Measurements from ENCODE around the gene GEMIN2.

GRCh38 chr14:39083127-39083526 lies 31.0 kb upstream of the GEMIN2 start:
- TF ChIP-seq, protein P1, sequence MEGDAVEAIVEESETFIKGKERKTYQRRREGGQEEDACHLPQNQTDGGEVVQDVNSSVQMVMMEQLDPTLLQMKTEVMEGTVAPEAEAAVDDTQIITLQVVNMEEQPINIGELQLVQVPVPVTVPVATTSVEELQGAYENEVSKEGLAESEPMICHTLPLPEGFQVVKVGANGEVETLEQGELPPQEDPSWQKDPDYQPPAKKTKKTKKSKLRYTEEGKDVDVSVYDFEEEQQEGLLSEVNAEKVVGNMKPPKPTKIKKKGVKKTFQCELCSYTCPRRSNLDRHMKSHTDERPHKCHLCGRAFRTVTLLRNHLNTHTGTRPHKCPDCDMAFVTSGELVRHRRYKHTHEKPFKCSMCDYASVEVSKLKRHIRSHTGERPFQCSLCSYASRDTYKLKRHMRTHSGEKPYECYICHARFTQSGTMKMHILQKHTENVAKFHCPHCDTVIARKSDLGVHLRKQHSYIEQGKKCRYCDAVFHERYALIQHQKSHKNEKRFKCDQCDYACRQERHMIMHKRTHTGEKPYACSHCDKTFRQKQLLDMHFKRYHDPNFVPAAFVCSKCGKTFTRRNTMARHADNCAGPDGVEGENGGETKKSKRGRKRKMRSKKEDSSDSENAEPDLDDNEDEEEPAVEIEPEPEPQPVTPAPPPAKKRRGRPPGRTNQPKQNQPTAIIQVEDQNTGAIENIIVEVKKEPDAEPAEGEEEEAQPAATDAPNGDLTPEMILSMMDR (conservative IDR thresholded peaks at IDR 0.05 in 1 of 2, IDR thresholded peaks at IDR 0.05 in 1 of 2; ENCODE audit: low read depth in 1 of 2, low read length in 2 of 2), result no peak
- no peak for TF ChIP-seq EZH2 (IDR thresholded peaks at IDR 0.05; ENCODE audit: low read length, missing control alignments)
